ENCODE data around the gene MYO18B.

Gene MYO18B

GRCh38 chr22:25749420-25750169 is 7.6 kb downstream of the MYO18B start:
- no peak for DNase-seq

GRCh38 chr22:25750569-25751173 is 8.7 kb downstream of the MYO18B start:
- DNase-seq: no peak

GRCh38 chr22:25751174-25751581 is 9.2 kb downstream of the MYO18B start:
- DNase-seq: no peak

- DNase-seq: no peak
Observed at GRCh38 chr22:25752615-25753214, 10.7 kb downstream of the MYO18B start.

GRCh38 chr22:25753252-25753651 is 11.3 kb downstream of the MYO18B start:
- DNase-seq: no peak

- DNase-seq: no peak
Observed at GRCh38 chr22:25754527-25755202, 12.7 kb downstream of the MYO18B start.

GRCh38 chr22:25757686-25758085 is 15.7 kb downstream of the MYO18B start:
- no peak for DNase-seq

- no peak for DNase-seq
Observed at GRCh38 chr22:25758316-25758715, 16.3 kb downstream of the MYO18B start.

GRCh38 chr22:25759825-25760231 is 17.8 kb downstream of the MYO18B start:
- no peak for DNase-seq

GRCh38 chr22:25760294-25760693 is 18.3 kb downstream of the MYO18B start:
- DNase-seq: no peak

GRCh38 chr22:25760848-25761595 is 19.0 kb downstream of the MYO18B start:
- no peak for DNase-seq

- no peak for DNase-seq
Observed at GRCh38 chr22:25762147-25762546, 20.2 kb downstream of the MYO18B start.

- no peak for DNase-seq
Observed at GRCh38 chr22:25763239-25763777, 21.3 kb downstream of the MYO18B start.

- no peak for DNase-seq
Observed at GRCh38 chr22:25764270-25765015, 22.5 kb downstream of the MYO18B start.

GRCh38 chr22:25765016-25765367 is 23.0 kb downstream of the MYO18B start:
- no peak for DNase-seq

- no peak for DNase-seq
Observed at GRCh38 chr22:25765801-25766200, 23.8 kb downstream of the MYO18B start.

- DNase-seq: no peak
Observed at GRCh38 chr22:25766418-25766817, 24.4 kb downstream of the MYO18B start.

GRCh38 chr22:25770333-25770732 is 28.3 kb downstream of the MYO18B start:
- DNase-seq: no peak

- no peak for DNase-seq
Observed at GRCh38 chr22:25772288-25772687, 30.3 kb downstream of the MYO18B start.

- no peak for DNase-seq
Observed at GRCh38 chr22:25774575-25775026, 32.6 kb downstream of the MYO18B start.

- DNase-seq: no peak
Observed at GRCh38 chr22:25775531-25775930, 33.5 kb downstream of the MYO18B start.

- DNase-seq: no peak
Observed at GRCh38 chr22:25777411-25777810, 35.4 kb downstream of the MYO18B start.

Data from GDM1 (cell line).